ENCODE data around the gene VAT1L.

VAT1L gene

DNA sequence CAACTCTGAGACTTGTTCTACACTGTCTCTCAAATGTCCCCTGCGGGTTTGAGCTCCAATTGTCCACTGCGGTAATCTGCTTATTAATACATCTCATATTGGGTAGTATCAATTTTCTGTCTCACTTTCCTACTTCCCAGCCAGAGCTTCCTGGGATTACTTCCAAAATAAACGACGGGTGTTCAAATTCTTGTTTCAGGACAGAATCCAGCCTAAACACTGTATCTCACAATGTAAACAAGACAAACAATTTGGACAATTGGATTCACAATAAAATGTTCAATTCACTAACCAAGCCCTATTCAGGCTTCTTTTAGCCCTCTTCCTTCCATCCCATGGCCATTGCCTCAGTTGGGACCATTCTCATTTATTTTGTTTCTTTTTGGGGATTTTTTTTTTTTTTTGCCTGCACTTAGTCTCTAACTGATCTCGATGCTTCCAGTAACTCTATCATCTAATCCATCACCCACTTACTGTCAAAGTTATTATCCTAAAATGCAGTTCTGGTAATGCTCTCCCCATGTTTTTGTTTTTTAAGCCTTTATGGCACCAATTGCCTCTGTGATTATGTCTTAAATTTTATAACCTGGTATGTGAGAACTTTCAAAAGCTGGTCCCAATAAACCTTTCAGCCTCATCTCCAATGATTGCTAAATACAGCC is 2.0 kb upstream of the VAT1L start:
- Histone ChIP-seq H3K27me3 (ENCODE audit: insufficient read depth, low read length) (no peaks in the 10 kb centered on the region), H3K9ac (ENCODE audit: low read length) (no peak overlapping the region), H3K27ac (ENCODE audit: low read depth, low read length, poor library complexity, severe bottlenecking) (no peak overlapping the region), H3K79me2 (ENCODE audit: insufficient read depth, low read length) (no peaks in the 10 kb centered on the region), H3F3A (ENCODE audit: insufficient read depth, low read length) (no peaks in the 10 kb centered on the region), H3K9me3 (ENCODE audit: low read length) (no peaks in the 10 kb centered on the region), H4K20me1 (ENCODE audit: insufficient read depth, low read length) (no peaks in the 10 kb centered on the region), H2AFZ (ENCODE audit: low read length) (no peak overlapping the region), H3K9me2 (ENCODE audit: low read depth, low read length) (no peaks in the 10 kb centered on the region), H3K4me3 (ENCODE audit: low read depth, low read length, poor library complexity, severe bottlenecking) (no peak overlapping the region), H3K36me3 (ENCODE audit: insufficient read depth, low read length) (no peaks in the 10 kb centered on the region), H3K4me2 (ENCODE audit: low read length) (no peak overlapping the region), H3K4me1 (ENCODE audit: insufficient read depth, low read length, severe bottlenecking) (no peaks in the 10 kb centered on the region)
- no peak for TF ChIP-seq EZH2 (IDR thresholded peaks at IDR 0.05; ENCODE audit: borderline replicate concordance, low read length)
- TF ChIP-seq, protein P1, sequence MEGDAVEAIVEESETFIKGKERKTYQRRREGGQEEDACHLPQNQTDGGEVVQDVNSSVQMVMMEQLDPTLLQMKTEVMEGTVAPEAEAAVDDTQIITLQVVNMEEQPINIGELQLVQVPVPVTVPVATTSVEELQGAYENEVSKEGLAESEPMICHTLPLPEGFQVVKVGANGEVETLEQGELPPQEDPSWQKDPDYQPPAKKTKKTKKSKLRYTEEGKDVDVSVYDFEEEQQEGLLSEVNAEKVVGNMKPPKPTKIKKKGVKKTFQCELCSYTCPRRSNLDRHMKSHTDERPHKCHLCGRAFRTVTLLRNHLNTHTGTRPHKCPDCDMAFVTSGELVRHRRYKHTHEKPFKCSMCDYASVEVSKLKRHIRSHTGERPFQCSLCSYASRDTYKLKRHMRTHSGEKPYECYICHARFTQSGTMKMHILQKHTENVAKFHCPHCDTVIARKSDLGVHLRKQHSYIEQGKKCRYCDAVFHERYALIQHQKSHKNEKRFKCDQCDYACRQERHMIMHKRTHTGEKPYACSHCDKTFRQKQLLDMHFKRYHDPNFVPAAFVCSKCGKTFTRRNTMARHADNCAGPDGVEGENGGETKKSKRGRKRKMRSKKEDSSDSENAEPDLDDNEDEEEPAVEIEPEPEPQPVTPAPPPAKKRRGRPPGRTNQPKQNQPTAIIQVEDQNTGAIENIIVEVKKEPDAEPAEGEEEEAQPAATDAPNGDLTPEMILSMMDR (IDR thresholded peaks at IDR 0.05; ENCODE audit: low read length): no peak

DNA sequence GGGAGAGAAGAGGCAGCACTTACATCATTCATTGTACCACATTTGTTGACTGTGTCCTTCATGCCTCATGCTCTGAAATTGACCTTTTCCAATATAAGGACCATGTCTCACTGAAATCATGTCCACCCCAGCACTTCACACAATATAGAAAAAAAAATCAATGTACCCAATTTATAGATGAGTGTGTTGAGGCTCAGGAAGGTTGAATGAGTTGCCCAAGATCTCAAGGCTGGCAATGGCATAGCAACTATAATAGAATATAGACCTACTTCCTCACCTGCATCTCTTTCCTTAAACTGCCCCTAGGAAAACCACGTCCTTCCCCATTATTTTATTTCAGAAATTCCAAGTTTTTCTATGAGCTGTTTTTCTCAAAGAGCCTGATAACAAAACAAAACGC is 912 bp upstream of the VAT1L start:
- Histone ChIP-seq H3K9me3 (ENCODE audit: low read length) (no peaks in the 10 kb centered on the region), H3K4me1 (ENCODE audit: insufficient read depth, low read length, severe bottlenecking) (no peaks in the 10 kb centered on the region), H3K9me2 (ENCODE audit: low read depth, low read length) (no peaks in the 10 kb centered on the region), H3K4me3 (ENCODE audit: low read depth, low read length, poor library complexity, severe bottlenecking) (no peak overlapping the region), H3K79me2 (ENCODE audit: insufficient read depth, low read length) (no peaks in the 10 kb centered on the region), H3K9ac (ENCODE audit: low read length) (no peak overlapping the region), H4K20me1 (ENCODE audit: insufficient read depth, low read length) (no peaks in the 10 kb centered on the region), H3F3A (ENCODE audit: insufficient read depth, low read length) (no peaks in the 10 kb centered on the region), H2AFZ (ENCODE audit: low read length) (no peak overlapping the region), H3K27ac (ENCODE audit: low read depth, low read length, poor library complexity, severe bottlenecking) (no peak overlapping the region), H3K4me2 (ENCODE audit: low read length) (no peak overlapping the region), H3K36me3 (ENCODE audit: insufficient read depth, low read length) (no peaks in the 10 kb centered on the region), H3K27me3 (ENCODE audit: insufficient read depth, low read length) (no peaks in the 10 kb centered on the region)
- no peak for TF ChIP-seq EZH2 (IDR thresholded peaks at IDR 0.05; ENCODE audit: borderline replicate concordance, low read length)
- TF ChIP-seq, protein P1 (IDR thresholded peaks at IDR 0.05; ENCODE audit: low read length): no peak

DNA sequence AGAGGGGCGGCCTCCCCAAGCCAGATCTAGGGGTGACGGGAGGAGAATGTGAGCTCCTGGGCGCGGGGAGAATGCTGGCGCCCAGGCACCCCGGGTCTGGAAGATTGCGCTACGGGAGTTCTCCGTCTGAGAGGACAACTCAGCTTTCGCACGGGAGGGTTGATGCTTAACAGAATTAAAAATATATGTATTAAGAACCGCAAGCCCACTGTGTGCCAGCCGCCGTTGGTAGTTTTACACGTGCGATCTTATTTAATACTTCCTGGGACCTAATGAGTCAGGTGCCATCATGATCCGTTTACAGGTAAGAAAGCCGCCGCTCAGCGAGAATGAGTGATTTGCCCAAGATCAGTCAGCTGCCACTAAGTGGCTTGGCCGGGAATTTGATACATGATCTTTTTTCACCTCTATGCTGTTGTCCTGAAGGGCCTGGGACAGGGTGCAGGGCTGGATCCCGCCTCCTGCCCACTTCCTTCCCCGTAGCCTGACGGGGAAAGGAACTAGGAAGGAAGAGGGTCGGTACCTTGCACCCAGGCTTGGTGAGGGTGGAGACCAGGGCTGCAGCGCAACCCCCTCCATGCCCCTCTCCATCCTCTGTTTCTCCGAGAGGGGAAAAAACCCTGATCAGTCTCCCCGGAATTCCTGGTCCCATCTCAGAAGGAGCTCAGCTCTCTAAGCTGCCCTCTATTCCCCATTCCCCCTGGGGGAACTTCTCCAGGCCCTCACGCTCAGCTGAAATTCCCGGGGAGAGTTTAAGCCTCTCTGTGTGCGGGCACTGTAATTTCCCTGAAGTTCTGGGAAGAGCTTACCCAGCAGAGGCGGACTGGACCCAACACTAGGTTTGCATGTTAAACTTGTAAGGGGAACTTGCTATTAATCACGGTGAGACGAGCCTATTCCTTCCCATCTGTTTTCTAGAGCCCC is 983 bp downstream of the VAT1L start:
- Histone ChIP-seq H3K9ac (ENCODE audit: low read length) (no peak overlapping the region), H3K79me2 (ENCODE audit: insufficient read depth, low read length) (no peaks in the 10 kb centered on the region), H3K4me2 (ENCODE audit: low read length) (no peak overlapping the region), H2AFZ (ENCODE audit: low read length) (no peak overlapping the region), H3K4me3 (ENCODE audit: low read depth, low read length, poor library complexity, severe bottlenecking) (no peak overlapping the region), H3K36me3 (ENCODE audit: insufficient read depth, low read length) (no peaks in the 10 kb centered on the region), H3F3A (ENCODE audit: insufficient read depth, low read length) (no peaks in the 10 kb centered on the region), H3K9me2 (ENCODE audit: low read depth, low read length) (no peaks in the 10 kb centered on the region), H4K20me1 (ENCODE audit: insufficient read depth, low read length) (no peaks in the 10 kb centered on the region), H3K4me1 (ENCODE audit: insufficient read depth, low read length, severe bottlenecking) (no peaks in the 10 kb centered on the region), H3K27ac (ENCODE audit: low read depth, low read length, poor library complexity, severe bottlenecking) (no peak overlapping the region), H3K9me3 (ENCODE audit: low read length) (no peaks in the 10 kb centered on the region), H3K27me3 (ENCODE audit: insufficient read depth, low read length) (no peaks in the 10 kb centered on the region)
- TF ChIP-seq, protein P1 (IDR thresholded peaks at IDR 0.05; ENCODE audit: low read length): no peak
- TF ChIP-seq EZH2 (IDR thresholded peaks at IDR 0.05; ENCODE audit: borderline replicate concordance, low read length): no peak

Measured in OCI-LY1 (cell line).